ENCODE data around the gene TANGO2.
A peak's percentile ranks its signal among the peaks of the same experiment; 100 is the strongest.

The TANGO2 gene

DNA sequence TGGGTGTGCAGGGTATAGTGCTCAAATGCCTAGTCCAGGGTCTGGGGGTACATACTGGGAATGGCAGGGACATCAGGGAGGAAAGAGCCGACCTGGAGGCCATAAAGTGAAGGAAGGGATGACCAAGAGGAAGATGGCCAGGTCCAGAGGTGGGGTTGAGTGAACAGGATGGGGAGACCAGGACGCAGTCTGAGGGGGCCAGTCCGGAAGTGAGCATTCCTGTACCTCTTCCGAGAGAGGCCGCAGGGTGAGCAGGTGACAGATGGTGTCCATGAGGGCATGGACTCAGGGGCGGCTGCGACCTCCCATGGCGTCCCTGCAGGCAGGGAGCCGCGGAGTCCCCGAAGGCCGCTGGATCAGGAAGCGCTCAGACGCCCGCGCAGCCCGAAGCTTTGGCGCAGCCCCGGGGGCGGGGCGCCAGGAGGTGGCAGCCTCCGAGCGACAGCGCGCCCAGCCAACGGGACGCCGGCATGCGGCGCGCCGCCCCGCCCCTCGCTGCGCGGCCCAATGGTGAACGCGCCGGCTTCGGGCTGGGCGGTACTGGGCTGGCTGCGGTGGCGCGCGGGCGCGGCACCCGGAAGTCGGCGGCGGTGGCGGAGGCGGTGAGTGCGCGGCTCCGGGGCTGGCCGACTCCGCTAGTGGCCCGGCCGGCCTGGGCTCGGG is at the start of gene TANGO2:
TSS of gene TANGO2 (plus strand) at position 578 of the 663 bp plus-strand sequence. CDS start 15,689 bp downstream, outside the sequence.
- peak; percentile 90 for DNase-seq (ENCODE audit: low read depth)

GRCh38 chr22:19971276-19972124 is 49.4 kb upstream of the TANGO2 start:
- no peak for DNase-seq (ENCODE audit: low read depth)

DNA sequence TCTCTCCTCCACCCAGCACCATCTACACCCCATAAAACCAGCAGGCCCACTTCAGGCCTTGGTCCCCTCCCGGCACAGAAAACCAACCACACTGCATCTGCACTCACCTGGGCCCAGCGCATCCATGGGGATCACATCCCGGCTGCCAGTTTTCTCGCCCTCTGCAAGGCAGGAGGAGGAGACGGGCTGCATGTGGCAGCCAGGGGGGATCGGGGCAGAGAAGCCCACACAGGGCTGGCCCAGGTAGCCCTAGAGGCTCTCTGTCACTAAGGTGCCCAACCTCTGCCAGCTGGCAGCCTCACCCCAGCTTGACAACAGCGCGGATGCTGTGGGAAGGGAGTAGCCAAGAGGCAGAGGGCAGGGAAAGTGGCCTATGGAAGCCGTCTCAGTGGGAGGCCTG is 48.7 kb upstream of the TANGO2 start:
- DNase-seq (ENCODE audit: low read depth) = no peak

DNA sequence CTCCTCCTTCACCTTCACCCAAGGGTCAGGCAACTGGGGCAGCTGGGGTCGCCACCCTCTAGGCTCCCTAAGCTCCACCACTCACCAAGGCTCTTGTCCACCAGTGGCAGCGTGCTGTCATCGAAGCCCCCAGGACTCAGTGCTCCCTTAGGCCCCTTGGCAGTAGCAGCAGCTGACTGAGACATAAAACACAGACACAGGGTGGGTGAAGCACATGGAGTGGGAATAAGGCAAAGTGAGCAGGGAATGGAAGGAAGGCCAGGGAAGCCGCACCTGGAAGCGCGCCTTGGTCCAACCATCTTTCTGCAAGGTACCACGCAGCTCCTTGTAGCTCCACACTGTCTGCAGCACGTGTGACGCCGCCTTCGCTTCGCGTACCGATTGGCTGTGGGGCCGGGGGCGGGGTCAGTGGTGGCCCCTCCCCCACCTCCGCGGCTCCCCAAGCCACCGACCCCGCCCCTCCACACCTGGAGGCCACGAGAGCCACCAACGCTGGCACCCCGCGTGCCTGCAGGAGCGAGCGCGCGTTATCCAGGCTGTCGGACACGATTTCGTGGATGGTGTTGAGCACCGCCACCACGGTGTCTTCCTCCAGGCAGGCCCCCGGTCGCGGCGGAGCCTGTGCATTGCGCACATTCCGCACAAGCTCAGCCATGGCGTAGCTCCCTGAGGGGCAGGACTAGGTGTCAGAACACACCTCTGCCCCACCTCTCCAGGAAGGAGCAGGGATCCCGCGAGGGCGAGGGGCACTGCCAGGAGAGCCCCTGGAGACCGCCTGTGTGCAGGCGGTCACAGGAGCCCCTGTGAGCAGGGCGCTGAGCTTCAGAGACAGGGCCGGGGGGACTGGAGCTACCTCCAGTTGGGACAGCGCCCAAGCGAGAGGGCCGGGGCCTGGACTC is 48.0 kb upstream of the TANGO2 start:
- no peak for DNase-seq (ENCODE audit: low read depth)

GRCh38 chr22:19973551-19974267 is 47.2 kb upstream of the TANGO2 start:
- no peak for DNase-seq (ENCODE audit: low read depth)

DNA sequence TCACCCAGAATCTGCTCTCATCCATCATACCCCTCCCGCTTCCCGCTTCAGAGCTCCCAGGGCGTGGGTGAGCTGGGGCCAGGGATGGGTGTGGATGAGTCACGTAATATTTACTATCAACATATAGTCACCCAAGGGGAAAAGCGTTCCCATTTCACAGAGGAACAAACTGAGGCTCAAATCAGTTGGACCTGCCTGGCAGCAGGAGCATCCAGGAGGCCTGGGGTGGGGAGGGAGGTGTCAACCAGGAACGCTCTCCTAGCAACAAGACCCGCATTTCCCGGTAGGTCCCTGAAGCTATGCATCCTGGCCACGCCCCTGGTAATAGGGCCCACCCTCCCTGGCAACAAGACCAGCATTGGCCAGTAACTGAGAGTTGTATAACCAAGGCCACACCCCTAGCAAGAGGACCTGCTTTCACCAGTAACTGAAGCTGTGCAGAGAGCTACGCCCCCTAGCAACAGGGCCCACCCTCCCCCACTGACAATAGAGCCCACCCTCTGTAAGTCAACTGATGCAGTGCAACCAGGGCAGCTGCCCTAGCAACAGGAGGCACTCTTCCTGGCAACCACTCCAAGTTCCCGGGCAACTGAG is 46.5 kb upstream of the TANGO2 start:
- DNase-seq (ENCODE audit: low read depth) = no peak

DNA sequence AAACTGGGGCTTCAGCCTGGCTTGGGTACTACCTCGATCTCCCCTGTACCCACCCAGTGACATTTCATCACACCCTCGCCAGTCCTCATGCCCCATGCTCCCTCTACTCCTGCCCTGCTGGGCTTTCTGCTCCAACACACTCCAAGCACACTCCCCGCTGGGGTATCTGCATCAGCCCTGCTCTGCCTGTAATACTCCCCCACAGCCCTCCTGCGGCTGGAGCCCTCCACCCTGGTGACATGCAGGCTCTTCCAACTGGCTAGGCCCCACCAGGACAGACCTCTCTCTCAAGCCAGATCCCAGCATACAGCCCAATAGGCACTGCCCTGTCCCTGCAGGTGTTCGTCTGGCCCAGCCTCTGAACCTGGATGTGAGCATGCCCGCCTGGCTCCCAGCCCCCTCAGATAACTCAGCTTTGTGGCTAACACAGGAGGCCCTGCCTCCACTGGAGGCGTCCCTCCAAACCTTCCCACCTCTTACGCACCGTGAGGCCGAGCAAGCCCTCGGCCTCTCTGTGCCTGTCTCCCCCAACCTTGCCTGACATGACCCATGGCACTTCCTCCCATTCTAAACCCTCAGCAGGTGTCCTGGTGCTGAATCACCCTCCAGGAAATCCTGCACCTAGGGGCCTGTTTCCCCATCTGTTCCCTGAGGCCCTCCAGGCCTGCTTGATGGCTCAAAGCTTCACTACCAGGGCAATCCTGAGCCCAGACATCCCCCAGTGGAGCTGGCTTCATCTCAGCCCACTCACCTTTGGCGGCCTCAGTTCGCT is 45.8 kb upstream of the TANGO2 start:
- no peak for DNase-seq (ENCODE audit: low read depth)

GRCh38 chr22:19975707-19976035 is 45.2 kb upstream of the TANGO2 start:
- no peak for DNase-seq (ENCODE audit: low read depth)

GRCh38 chr22:19976671-19977070 is 44.2 kb upstream of the TANGO2 start:
- DNase-seq (ENCODE audit: low read depth) = no peak

- DNase-seq (ENCODE audit: low read depth) = no peak
These were observed 43.3 kb upstream of the TANGO2 start for GRCh38 chr22:19977296-19978243.

DNA sequence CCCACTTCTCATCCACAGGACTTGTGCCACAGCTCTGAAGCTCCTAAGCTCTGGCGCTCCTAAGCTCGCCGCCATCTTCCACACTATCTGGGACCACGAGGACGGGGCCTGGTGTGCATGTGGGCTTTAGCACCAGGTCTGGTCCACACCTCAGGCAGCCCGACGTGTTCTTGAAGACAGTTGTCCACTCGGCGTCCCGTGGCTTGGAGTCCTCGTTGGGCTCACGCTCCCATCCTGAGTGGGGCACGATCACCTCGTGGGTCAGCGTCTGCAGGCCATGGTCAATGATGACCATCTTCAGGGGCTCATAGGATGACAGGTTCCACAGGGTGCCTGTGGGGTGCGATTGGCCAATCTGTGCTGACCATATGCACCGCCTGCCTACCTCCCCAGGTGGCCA is 42.2 kb upstream of the TANGO2 start:
- DNase-seq (ENCODE audit: low read depth) = no peak

- DNase-seq (ENCODE audit: low read depth) = no peak
These were observed 41.0 kb upstream of the TANGO2 start for GRCh38 chr22:19979712-19980493.

DNA sequence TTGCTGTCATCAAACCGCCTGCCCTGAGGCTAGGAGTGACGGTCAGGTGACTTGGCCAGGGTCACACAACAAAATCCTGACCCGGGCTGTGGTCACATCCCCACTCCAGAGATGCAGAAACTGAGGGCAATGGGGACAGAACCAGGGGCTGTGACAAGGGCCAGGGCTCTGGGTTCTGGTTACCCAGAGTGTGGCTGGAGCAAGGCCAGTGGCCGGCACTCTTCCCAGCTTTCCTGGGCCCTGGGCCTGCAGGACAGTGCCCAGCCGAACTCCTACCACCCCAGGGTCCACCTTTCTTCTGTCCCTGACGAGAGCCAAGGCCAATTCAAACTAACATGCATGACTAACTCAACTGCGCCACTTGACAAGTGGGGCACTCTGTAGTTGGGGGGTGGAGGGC is 40.1 kb upstream of the TANGO2 start:
- DNase-seq (ENCODE audit: low read depth) = no peak

DNA sequence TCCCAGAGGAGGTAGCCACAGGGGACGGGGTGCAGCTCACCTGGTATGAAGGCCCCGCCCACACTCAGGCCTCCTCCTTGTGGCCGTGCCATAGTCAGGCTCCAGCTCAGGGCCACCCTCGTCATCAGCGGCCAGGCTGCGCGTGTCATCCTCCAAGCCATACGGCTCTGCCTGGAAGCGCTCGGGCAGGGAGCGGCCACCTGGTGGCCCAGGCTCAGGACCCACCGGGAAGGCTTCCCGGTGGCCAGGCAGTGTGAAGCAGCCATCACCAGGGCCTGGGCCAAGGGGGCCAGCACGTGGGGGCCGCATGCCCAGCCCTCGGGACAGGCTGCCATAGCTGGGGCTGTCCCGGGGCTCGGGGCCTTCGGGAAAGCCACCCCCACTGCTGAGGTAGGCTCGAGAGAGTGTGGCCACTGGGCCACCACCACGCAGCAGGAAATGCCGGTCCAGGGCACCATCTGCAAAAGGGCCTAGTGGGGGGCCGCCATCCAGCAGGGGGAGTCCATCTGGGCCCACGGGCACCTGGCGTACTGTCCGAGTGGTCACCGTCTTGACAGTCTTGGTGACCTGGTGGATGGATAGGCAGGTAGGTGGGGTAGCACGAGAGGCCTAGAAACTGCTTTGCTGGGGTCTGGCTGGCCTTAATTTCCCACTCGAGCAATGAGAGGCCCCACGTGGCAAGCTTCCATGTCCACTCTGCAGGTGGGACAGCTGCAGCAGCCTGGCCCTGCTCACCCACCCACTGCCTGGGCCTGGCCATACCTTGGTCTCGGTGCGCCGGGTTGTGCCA is 39.5 kb upstream of the TANGO2 start:
- DNase-seq (ENCODE audit: low read depth) = no peak

- no peak for DNase-seq (ENCODE audit: low read depth)
These were observed 38.7 kb upstream of the TANGO2 start for GRCh38 chr22:19981961-19982920.

DNA sequence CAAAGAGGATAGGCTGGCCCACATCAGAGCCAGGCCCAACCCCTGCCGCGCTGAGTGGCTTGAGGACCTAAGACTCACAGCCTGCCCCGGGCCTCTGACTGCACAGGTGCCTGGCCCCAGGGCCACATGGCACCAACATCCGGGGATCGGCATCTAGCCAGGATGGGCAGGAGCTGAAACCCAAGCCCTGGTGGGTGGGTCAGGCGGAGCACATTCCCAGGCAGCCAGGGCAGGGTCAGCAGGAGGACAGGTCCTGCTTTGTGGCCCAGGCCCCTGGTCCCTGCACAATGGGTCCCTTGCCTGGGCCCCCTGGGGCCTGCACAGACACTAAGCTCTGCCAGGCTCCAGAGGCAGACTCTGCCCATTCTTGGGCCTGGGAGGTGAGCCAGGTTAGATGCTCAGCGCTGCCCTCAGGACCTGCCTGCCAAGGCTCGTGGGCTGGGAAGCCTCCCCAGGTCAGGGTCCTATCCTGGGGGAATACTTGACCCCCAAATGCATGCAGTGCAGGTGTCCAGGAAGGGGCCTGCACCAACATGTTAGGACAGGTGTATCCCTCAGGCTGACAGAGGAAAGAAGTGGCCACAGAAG is 37.8 kb upstream of the TANGO2 start:
- DNase-seq (ENCODE audit: low read depth) = no peak

Data from stimulated activated CD8-positive, alpha-beta memory T cell treated with anti-CD3 and anti-CD28 coated beads, Interleukin-4, amount 100 ng/mL, for 24 hours (primary cell).